Heart right ventricle (tissue), 16 donors: Measurements from ENCODE around the gene MPRIP. TPM values are rescaled to one million over a fixed set of nuclear protein-coding genes. Genes with fewer than 3 reads are reported as not detected.

ENCODE experiments used
- ATAC-seq, 8 donors: fragments of 200-7000 bp; cut with Tn5 transposase; one replicate each; pipeline ENCODE4 v1.9.1; 2020; ENCODE audit warnings: mild to moderate bottlenecking in 8 of 8, moderate library complexity in 8 of 8, moderate number of reproducible peaks in 1 of 8
- DNase-seq, 2 donors: peaks; one replicate each; pipeline ENCODE4 v3.0.0-alpha.2; 2020
- H3K27ac ChIP-seq, 10 donors: fragments of 200-600 bp; sonication (generic) in 2 of 10; one replicate each; pipeline versions ENCODE4 v1.5.0 to v1.8.0; 2020 to 2022; ENCODE audit warnings: mild to moderate bottlenecking in 3 of 10
- H3K27me3 ChIP-seq, 7 donors: fragments of 200-600 bp; one replicate each; pipeline ENCODE4 v1.8.0; 2021 to 2022; ENCODE audit warnings: mild to moderate bottlenecking in 2 of 7
- H3K36me3 ChIP-seq, 9 donors: fragments of 200-600 bp; sonication (generic) in 1 of 9; one replicate each; pipeline versions ENCODE4 v1.5.0 to v1.8.0; 2020 to 2022; ENCODE audit warnings: mild to moderate bottlenecking in 2 of 9
- H3K4me1 ChIP-seq, 9 donors: fragments of 200-600 bp; sonication (generic) in 1 of 9; one replicate each; pipeline versions ENCODE4 v1.5.0 to v1.8.0; 2020 to 2022; ENCODE audit warnings: mild to moderate bottlenecking in 4 of 9
- H3K4me3 ChIP-seq, 10 donors: fragments of 200-600 bp; sonication (generic) in 2 of 10; one replicate each; pipeline versions ENCODE4 v1.5.0 to v1.8.0; 2020 to 2022; ENCODE audit warnings: mild to moderate bottlenecking in 7 of 10, moderate library complexity in 2 of 10
- H3K9me3 ChIP-seq, 11 donors: fragments of 200-600 bp in 10 of 11; sonication (generic) in 2 of 11; one replicate each; pipeline versions ENCODE4 v1.5.0 to v1.8.0; 2013 to 2022; ENCODE audit warnings: mild to moderate bottlenecking in 2 of 11, control low read depth in 1 of 11, moderate library complexity in 1 of 11
- CTCF ChIP-seq, 9 donors: fragments of 200-600 bp; sonication (generic) in 2 of 9; IDR thresholded peaks; one replicate each; pipeline versions ENCODE4 v1.5.0 to v1.8.0; 2021 to 2022; ENCODE audit warnings: antibody characterized with exemption in 9 of 9, mild to moderate bottlenecking in 5 of 9, moderate library complexity in 1 of 9
- WGBS, 2 donors: extraction: QIAGEN DNeasy Blood & Tissue Kit; methylation state at CpG; one replicate each; pipeline ENCODE4 v1.1.7; 2013; ENCODE audit warnings: inconsistent platforms in 1 of 2; 5-methylcytosine and 5-hydroxymethylcytosine counted together
- intact Hi-C, 10 donors: fragments of 100-400 bp; cut with DNase I; formaldehyde crosslinking; loops; one replicate each; pipeline versions ENCODE4 v1.11.1 to v1.14.2; 2022
- polyA plus RNA-seq, 2 donors: library from polyadenylated mRNA; stranded (reverse); fragments of 200-250 nt; gene quantifications; one replicate each; pipeline ENCODE4 v1.2.3, GENCODE V29; 2013
- total RNA-seq, 10 donors: library from RNA; stranded (reverse); fragmentation: NEBNext Ultra II Directional in 3 of 10; extraction: Animal tissue kit (Norgen Biotek cat#: 25700) in 3 of 10; gene quantifications; one replicate each; pipeline versions ENCODE4 v1.2.1 to v1.2.4, GENCODE V29; 2021 to 2023
- donor health status: Arrhythmogenic right ventricular cardiomyopathy.
- donor health status: ischemic (EF 13 %, LVEDD 7.1; RV severe dilation, severe dysfunction).
- donor health status: healthy with polysubstance abuse.
- donor health status: DM: no; HTN: yes; CAD: no.
- donor health status: DM: no; HTN: no; CAD: no.
- donor health status: ischemic (EF 25% LVEDD 6.9; RV normal size, moderate dysfunction).
- donor health status: ischemic (EF 25% LVEDD 5.7; RV mildly dilated, moderate dysfunction).
- donor health status: healthy.
- donor health status: DM: yes; HTN: yes; CAD: no.
- donor health status: Ischemic cardiomyopathy.
- donor health status: ischemic (EF 35%, LVEDD 5.7; RV mildly dilated, moderate dysfunction).
- donor health status: nonischemic (EF 11% LVEDD 7.7; RV severe dilation, severe dysfunction).
- donor health status: DM: yes; HTN: yes; CAD: no.
- donor health status: PGD.
- donor health status: ischemic (EF 29% LVEDD 5.4; RV normal size, mild dysfunction).
- donor health status: nonischemic (EF 23%, LVEDD 6.1; RV moderate dilation, normal function).

Gene MPRIP
- total and polyA plus RNA-seq, 12 donors: 225 to 409 (median 321) TPM

- TF ChIP-seq CTCF (IDR thresholded peaks at IDR 0.05): no peak
- no peaks in the 10 kb centered on the region for H3K9me3 ChIP-seq
- H3K27me3 ChIP-seq: no peaks in the 10 kb centered on the region
- 5% methylated on average over 19 of the region's 19 CpGs for WGBS, 2 donors
- peak overlapping the region; percentile 57 to 95 (median 88) for H3K27ac ChIP-seq
- no peak for DNase-seq
- no peaks in the 10 kb centered on the region for H3K36me3 ChIP-seq
- H3K4me1 ChIP-seq: peaks cover 17 to 68% (median 66%) of the 10 kb centered on the region in 9 donors
- peak overlapping the region; percentile 65 to 90 (median 82) for H3K4me3 ChIP-seq
- intact Hi-C loops: loop anchor here in 5 of 10 donors (5.0 to 10.0 kb wide), 5 partner anchors 51 to 71 kb away; no protein-coding TSS in a partner anchor
- peak in 4 of 8 donors; percentile 2 to 24 (median 19) for ATAC-seq
Observed at GRCh38 chr17:17043461-17044271, 1.4 kb downstream of the MPRIP start.

- peak in 1 of 2 donors; percentile 85 for DNase-seq
- TF ChIP-seq CTCF (IDR thresholded peaks at IDR 0.05): no peak
- Histone ChIP-seq H3K9me3 (no peaks in the 10 kb centered on the region), H3K27ac (peak overlapping the region; percentile 48 to 95 (median 88)), H3K36me3 (no peaks in the 10 kb centered on the region), H3K4me1 (peaks cover 17 to 82% (median 72%) of the 10 kb centered on the region in 9 donors), H3K4me3 (peak overlapping the region in 9 of 10 donors; percentile 65 to 90 (median 83)), H3K27me3 (no peaks in the 10 kb centered on the region)
- WGBS, 2 donors: 3 to 4% methylated on average over 6 of the region's 6 CpGs
- ATAC-seq: peak; percentile 27 to 69 (median 55)
- intact Hi-C loops: loop anchor here in 5 of 10 donors (5.0 to 10.0 kb wide), 5 partner anchors 50 to 70 kb away; no protein-coding TSS in a partner anchor
Observed at GRCh38 chr17:17044846-17045561, 2.7 kb downstream of the MPRIP start.

- no peaks in the 10 kb centered on the region for H3K36me3 ChIP-seq
- no peak overlapping the region for H3K4me3 ChIP-seq
- no peaks in the 10 kb centered on the region for H3K9me3 ChIP-seq
- no peak for TF ChIP-seq CTCF (IDR thresholded peaks at IDR 0.05)
- no peaks in the 10 kb centered on the region for H3K27me3 ChIP-seq
- peaks cover 37 to 100% (median 88%) of the 10 kb centered on the region in 9 donors for H3K4me1 ChIP-seq
- peak overlapping the region in 8 of 10 donors; percentile 2 to 95 (median 88) for H3K27ac ChIP-seq
- no peak for ATAC-seq
- WGBS, 2 donors: 53 to 58% methylated on average over 6 of the region's 6 CpGs
- intact Hi-C loops: loop anchor here in 3 of 10 donors (10.0 kb wide), 3 partner anchors 47 to 67 kb away; no protein-coding TSS in a partner anchor
- no peak for DNase-seq
Observed at GRCh38 chr17:17048106-17048505, 5.8 kb downstream of the MPRIP start.
